Subcutaneous adipose tissue (tissue), 4 donors: Measurements from ENCODE around the gene LSP1. TPM values are rescaled to one million over a fixed set of nuclear protein-coding genes. Genes with fewer than 3 reads are reported as not detected.

Experiments
- CTCF ChIP-seq: fragments of 450-650 bp; IDR thresholded peaks from one replicate; pipeline ENCODE4 v1.5.1; 2016; ENCODE audit warnings: low read depth, mild to moderate bottlenecking, control low read depth, antibody characterized with exemption, moderate library complexity
- total RNA-seq, 4 donors: library from RNA; depleted of rRNA; stranded (reverse); fragments of >200 nt; gene quantifications; one replicate each; pipeline ENCODE4 v1.1.0, GENCODE V29; 2016

Gene LSP1
- total RNA-seq, 4 donors from 2014 or later, result 15.8 to 196 (median 73.4) TPM

- no peak for TF ChIP-seq CTCF
Observed at GRCh38 chr11:1882265-1883238, 29.7 kb downstream of the LSP1 start.

- no peak for TF ChIP-seq CTCF
Observed at GRCh38 chr11:1883346-1884302, 30.7 kb downstream of the LSP1 start.

- no peak for TF ChIP-seq CTCF
Observed at GRCh38 chr11:1884303-1884700, 31.4 kb downstream of the LSP1 start.

GRCh38 chr11:1887451-1888346 is 34.8 kb downstream of the LSP1 start:
- no peak for TF ChIP-seq CTCF

GRCh38 chr11:1888347-1888753 is 35.5 kb downstream of the LSP1 start:
- TF ChIP-seq CTCF, result no peak

GRCh38 chr11:1888811-1889210 is 35.9 kb downstream of the LSP1 start:
- TF ChIP-seq CTCF, result no peak
